ENCODE measurements around the gene MAPK8IP3. TPM values are rescaled to one million over a fixed set of nuclear protein-coding genes. Genes with fewer than 3 reads are reported as not detected.

MAPK8IP3 gene
- total and polyA plus RNA-seq, 9 of the 15 experiments (the other 6 are each of a cell fraction or from before 2014, with no cell fraction given), result 0.17 to 58.7 (median 16.7) TPM

- FAIRE-seq (no peak), DNase-seq (ENCODE audit: extremely low read depth in 1 of 4, low spot score in 3 of 4) (peak in 1 of 4 experiments; percentile 22), ATAC-seq (peak; percentile 1; the same call in 2 of the 3 replicates)
- Histone ChIP-seq H3K36me3 (ENCODE audit: control insufficient read depth, insufficient read depth, low read length) (peaks cover 6% of the 10 kb centered on the region; the same call in 1 of the 3 replicates), H3K9me3 (replicated peaks; ENCODE audit: control insufficient read depth, insufficient read depth, low read depth, low read length) (no peaks in the 10 kb centered on the region), H3K9ac (ENCODE audit: insufficient read depth in 1 of 2, low read depth in 2 of 2, low read length in 2 of 2) (peak overlapping the region; percentile 63 to 71), H3K4me2 (ENCODE audit: insufficient read depth, low read length) (peak overlapping the region; percentile 86), H3K79me2 (ENCODE audit: control insufficient read depth, insufficient read depth, low read length) (peaks cover 62% of the 10 kb centered on the region), H3K27ac (ENCODE audit: extremely low read depth, low read depth, low read length) (peak overlapping the region; percentile 41; the same call in 2 of the 3 replicates), H3K27me3 (ENCODE audit: control insufficient read depth in 2 of 2, insufficient read depth in 2 of 2, low read length in 2 of 2) (no peaks in the 10 kb centered on the region), H3K4me3 (peak overlapping the region; percentile 74; the same call in 1 of the 2 replicates), H3K9me1 (ENCODE audit: control insufficient read depth, insufficient read depth, low read length) (peaks cover 4% of the 10 kb centered on the region), H2AFZ (ENCODE audit: low read depth, low read length) (peak overlapping the region; percentile 29), H3K4me1 (replicated peaks in 1 of 2; ENCODE audit: control insufficient read depth in 2 of 2, insufficient read depth in 2 of 2, low read length in 2 of 2) (peaks cover 28 to 51% of the 10 kb centered on the region in 2 experiments), H4K20me1 (replicated peaks; ENCODE audit: control insufficient read depth, insufficient read depth, low read length) (peaks cover 25% of the 10 kb centered on the region)
- intact Hi-C loops (cut with micrococcal nuclease), result no loop called here
- POLR2A ChIA-PET, result interaction anchor here (0.5 to 4.1 kb wide), 10 partner anchors 10 to 288 kb away, joined by 3 to 21 read pairs (median 3); partner anchors contain the start of genes JPT2, NUBP2, SPSB3 and UQCC4
- 40% methylated on average over 18 of the region's 18 CpGs for WGBS (ENCODE audit: insufficient coverage, low coverage, missing lambda C conversion rate)
- in situ Hi-C loops (cut with MboI), result no loop called here
- CTCF ChIA-PET (ENCODE audit: low intra/inter-chr PET ratio), result no interaction called here
- no TSS peak for BruUV-seq (replicated peaks)
- TF ChIP-seq, protein P1, sequence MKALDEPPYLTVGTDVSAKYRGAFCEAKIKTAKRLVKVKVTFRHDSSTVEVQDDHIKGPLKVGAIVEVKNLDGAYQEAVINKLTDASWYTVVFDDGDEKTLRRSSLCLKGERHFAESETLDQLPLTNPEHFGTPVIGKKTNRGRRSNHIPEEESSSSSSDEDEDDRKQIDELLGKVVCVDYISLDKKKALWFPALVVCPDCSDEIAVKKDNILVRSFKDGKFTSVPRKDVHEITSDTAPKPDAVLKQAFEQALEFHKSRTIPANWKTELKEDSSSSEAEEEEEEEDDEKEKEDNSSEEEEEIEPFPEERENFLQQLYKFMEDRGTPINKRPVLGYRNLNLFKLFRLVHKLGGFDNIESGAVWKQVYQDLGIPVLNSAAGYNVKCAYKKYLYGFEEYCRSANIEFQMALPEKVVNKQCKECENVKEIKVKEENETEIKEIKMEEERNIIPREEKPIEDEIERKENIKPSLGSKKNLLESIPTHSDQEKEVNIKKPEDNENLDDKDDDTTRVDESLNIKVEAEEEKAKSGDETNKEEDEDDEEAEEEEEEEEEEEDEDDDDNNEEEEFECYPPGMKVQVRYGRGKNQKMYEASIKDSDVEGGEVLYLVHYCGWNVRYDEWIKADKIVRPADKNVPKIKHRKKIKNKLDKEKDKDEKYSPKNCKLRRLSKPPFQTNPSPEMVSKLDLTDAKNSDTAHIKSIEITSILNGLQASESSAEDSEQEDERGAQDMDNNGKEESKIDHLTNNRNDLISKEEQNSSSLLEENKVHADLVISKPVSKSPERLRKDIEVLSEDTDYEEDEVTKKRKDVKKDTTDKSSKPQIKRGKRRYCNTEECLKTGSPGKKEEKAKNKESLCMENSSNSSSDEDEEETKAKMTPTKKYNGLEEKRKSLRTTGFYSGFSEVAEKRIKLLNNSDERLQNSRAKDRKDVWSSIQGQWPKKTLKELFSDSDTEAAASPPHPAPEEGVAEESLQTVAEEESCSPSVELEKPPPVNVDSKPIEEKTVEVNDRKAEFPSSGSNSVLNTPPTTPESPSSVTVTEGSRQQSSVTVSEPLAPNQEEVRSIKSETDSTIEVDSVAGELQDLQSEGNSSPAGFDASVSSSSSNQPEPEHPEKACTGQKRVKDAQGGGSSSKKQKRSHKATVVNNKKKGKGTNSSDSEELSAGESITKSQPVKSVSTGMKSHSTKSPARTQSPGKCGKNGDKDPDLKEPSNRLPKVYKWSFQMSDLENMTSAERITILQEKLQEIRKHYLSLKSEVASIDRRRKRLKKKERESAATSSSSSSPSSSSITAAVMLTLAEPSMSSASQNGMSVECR (CRISPR knock-in tag; IDR thresholded peaks at IDR 0.05), result peak; percentile 16; the same call in 1 of the 2 replicates
- peak in 1 of 2 experiments; percentile 1 for TF ChIP-seq E2F6 (IDR thresholded peaks at IDR 0.05; ENCODE audit: borderline replicate concordance in 1 of 2, extremely low read depth in 1 of 2, insufficient read depth in 1 of 2, insufficient read length in 1 of 2, low read depth in 1 of 2, low read length in 1 of 2, poor library complexity in 1 of 2, severe bottlenecking in 1 of 2)
- no peak for TF ChIP-seq SMARCA4 (IDR thresholded peaks at IDR 0.05)
- TF ChIP-seq RBFOX2 (IDR thresholded peaks at IDR 0.05; ENCODE audit: low read depth, low read length), result peak; percentile 39
- TF ChIP-seq RBM39 (optimal IDR thresholded peaks at IDR 0.05; ENCODE audit: low read depth, low read length), result peak; percentile 23
Observed at GRCh38 chr16:1708083-1708767, 2.2 kb downstream of the MAPK8IP3 start.
